OCI-LY1 (cell line): ENCODE results near the gene NDST3.

ENCODE experiments used
- H2AFZ ChIP-seq: fragments of 200-600 bp; sonication (generic), shearing (Covaris generic); 2 replicates; pipeline ENCODE4 v1.6.0; 2014; ENCODE audit warnings: antibody characterized with exemption, mild to moderate bottlenecking, low read length
- H3F3A ChIP-seq: fragments of 200-600 bp; sonication (generic), shearing (Covaris generic); 2 replicates; pipeline ENCODE4 v1.6.0; 2014; ENCODE audit warnings: mild to moderate bottlenecking, antibody characterized with exemption, low read length, moderate library complexity; ENCODE audit not compliant: insufficient read depth
- H3K27ac ChIP-seq: fragments of 200-600 bp; sonication (generic); 2 replicates; pipeline ENCODE4 v1.5.1; 2014; ENCODE audit warnings: low read length, mixed run types, mild to moderate bottlenecking, low read depth; ENCODE audit not compliant: poor library complexity, severe bottlenecking
- H3K27me3 ChIP-seq: fragments of 200-600 bp; sonication (generic); 2 replicates; pipeline ENCODE4 v1.6.0; 2014; ENCODE audit warnings: antibody characterized with exemption, mild to moderate bottlenecking, low read length, moderate library complexity; ENCODE audit not compliant: insufficient read depth
- H3K36me3 ChIP-seq: fragments of 200-600 bp; sonication (generic); 2 replicates; pipeline ENCODE4 v1.6.1; 2014; ENCODE audit warnings: mild to moderate bottlenecking, antibody characterized with exemption, low read length, moderate library complexity, mixed read lengths; ENCODE audit not compliant: insufficient read depth
- H3K4me1 ChIP-seq: fragments of 200-600 bp; sonication (generic); 2 replicates; pipeline ENCODE4 v1.5.1; 2014; ENCODE audit warnings: mild to moderate bottlenecking, low read length, moderate library complexity; ENCODE audit not compliant: insufficient read depth, severe bottlenecking
- H3K4me2 ChIP-seq: fragments of 200-600 bp; sonication (generic), shearing (Covaris generic); 2 replicates; pipeline ENCODE4 v1.6.1; 2014; ENCODE audit warnings: low read length
- H3K4me3 ChIP-seq: fragments of 200-600 bp; sonication (generic); 2 replicates; pipeline ENCODE4 v1.5.1; 2014; ENCODE audit warnings: low read length, low read depth, mild to moderate bottlenecking, mixed read lengths; ENCODE audit not compliant: poor library complexity, severe bottlenecking
- H3K79me2 ChIP-seq: fragments of 200-600 bp; shearing (Covaris generic); 2 replicates; pipeline ENCODE4 v1.6.1; 2016; ENCODE audit warnings: mixed run types, low read length, mixed read lengths; ENCODE audit not compliant: insufficient read depth
- H3K9ac ChIP-seq: fragments of 200-600 bp; sonication (generic), shearing (Covaris generic); 2 replicates; pipeline ENCODE4 v1.6.1; 2014; ENCODE audit warnings: mild to moderate bottlenecking, low read length, mixed read lengths
- H3K9me2 ChIP-seq: fragments of 200-600 bp; sonication (generic), shearing (Covaris generic); 2 replicates; pipeline ENCODE4 v1.6.1; 2014; ENCODE audit warnings: low read depth, mild to moderate bottlenecking, low read length, mixed read lengths
- H3K9me3 ChIP-seq: fragments of 200-600 bp; shearing (Covaris generic); 2 replicates; pipeline ENCODE4 v1.6.1; 2014; ENCODE audit warnings: low read length, mixed read lengths
- H4K20me1 ChIP-seq: fragments of 200-600 bp; sonication (generic), shearing (Covaris generic); 2 replicates; pipeline ENCODE4 v1.6.0; 2016; ENCODE audit warnings: mild to moderate bottlenecking, low read length; ENCODE audit not compliant: insufficient read depth
- CTCF ChIP-seq: fragments of 200-600 bp; sonication (generic), shearing (Covaris generic); IDR thresholded peaks from 2 replicates; pipeline ENCODE4 v1.5.1; 2017; ENCODE audit warnings: mild to moderate bottlenecking, antibody characterized with exemption, low read length, moderate library complexity, mixed read lengths
- EZH2 ChIP-seq: fragments of 200-600 bp; sonication (generic), shearing (Covaris generic); IDR thresholded peaks from 2 replicates; pipeline ENCODE4 v1.8.0; 2017; ENCODE audit warnings: borderline replicate concordance, mixed run types, mild to moderate bottlenecking, antibody characterized with exemption, low read length, moderate library complexity, mixed read lengths

The NDST3 gene

GRCh38 chr4:118190903-118191302 lies 156.6 kb downstream of the NDST3 start:
- Histone ChIP-seq H3F3A (no peaks in the 10 kb centered on the region), H3K27ac (no peak overlapping the region), H3K4me3 (no peak overlapping the region), H3K4me1 (no peaks in the 10 kb centered on the region), H3K9me2 (no peaks in the 10 kb centered on the region), H2AFZ (no peak overlapping the region), H3K27me3 (no peaks in the 10 kb centered on the region), H3K4me2 (no peak overlapping the region), H4K20me1 (no peaks in the 10 kb centered on the region), H3K9me3 (no peaks in the 10 kb centered on the region), H3K36me3 (no peaks in the 10 kb centered on the region), H3K9ac (no peak overlapping the region), H3K79me2 (no peaks in the 10 kb centered on the region)
- no peak for TF ChIP-seq CTCF

- TF ChIP-seq CTCF = no peak
- no peak for TF ChIP-seq EZH2
- Histone ChIP-seq H3K27ac (no peak overlapping the region), H3K27me3 (no peaks in the 10 kb centered on the region)
These were observed 159.1 kb downstream of the NDST3 start for GRCh38 chr4:118193421-118193820.

GRCh38 chr4:118206627-118207026 lies 172.3 kb downstream of the NDST3 start:
- TF ChIP-seq EZH2 (no peak), CTCF (no peak)
- no peaks in the 10 kb centered on the region for H3K9me3 ChIP-seq
- no peaks in the 10 kb centered on the region for H3F3A ChIP-seq
- no peak overlapping the region for H3K4me3 ChIP-seq
- H3K4me2 ChIP-seq = no peak overlapping the region
- H3K27me3 ChIP-seq = no peaks in the 10 kb centered on the region
- no peaks in the 10 kb centered on the region for H3K79me2 ChIP-seq
- H3K4me1 ChIP-seq = no peaks in the 10 kb centered on the region
- no peaks in the 10 kb centered on the region for H3K36me3 ChIP-seq
- H3K9ac ChIP-seq = no peak overlapping the region
- H4K20me1 ChIP-seq = no peaks in the 10 kb centered on the region
- no peak overlapping the region for H2AFZ ChIP-seq
- no peak overlapping the region for H3K27ac ChIP-seq
- H3K9me2 ChIP-seq = no peaks in the 10 kb centered on the region

More at GRCh38 chr4:118193421-118193820, 159.1 kb downstream of the NDST3 start:
- H3K4me2 ChIP-seq = no peak overlapping the region
- H3K9me3 ChIP-seq = no peaks in the 10 kb centered on the region
- H4K20me1 ChIP-seq = no peaks in the 10 kb centered on the region
- no peak overlapping the region for H3K4me3 ChIP-seq
- H3K4me1 ChIP-seq = no peaks in the 10 kb centered on the region
- no peak overlapping the region for H3K9ac ChIP-seq
- no peaks in the 10 kb centered on the region for H3K36me3 ChIP-seq
- no peaks in the 10 kb centered on the region for H3F3A ChIP-seq
- no peak overlapping the region for H2AFZ ChIP-seq
- H3K9me2 ChIP-seq = no peaks in the 10 kb centered on the region
- H3K79me2 ChIP-seq = no peaks in the 10 kb centered on the region
